22Rv1 (cell line): ENCODE data around the gene SMPX.
"Not testable (repeated sequence)": the region's sequence is repeated elsewhere in the genome, so short reads cannot be mapped to it uniquely, and the experiment has no call there.

ENCODE experiments used
- CTCF ChIP-seq: fragments of 450-650 bp; IDR thresholded peaks from 2 replicates; pipeline ENCODE4 v1.5.1; 2017; ENCODE audit warnings: mild to moderate bottlenecking
- ZFX ChIP-seq: fragments of 450-650 bp; IDR thresholded peaks from 2 replicates; pipeline ENCODE4 v1.6.1; 2017; ENCODE audit warnings: antibody characterized with exemption, borderline replicate concordance

GRCh38 chrX:21773036-21773435, 15.1 kb upstream of the SMPX start:
- TF ChIP-seq CTCF, ZFX: not testable (repeated sequence)
